ENCODE results near the gene EPHB1.

EPHB1 gene

GRCh38 chr3:135051409-135051973, 256.4 kb downstream of the EPHB1 start:
- Histone ChIP-seq H3K79me2 (ENCODE audit: control insufficient read depth, insufficient read depth, low read length) (no peaks in the 10 kb centered on the region), H2BK5ac (ENCODE audit: low read length) (no peak overlapping the region), H3K56ac (ENCODE audit: low read length) (no peak overlapping the region), H3K18ac (ENCODE audit: low read length) (no peak overlapping the region), H3K9ac (ENCODE audit: low read length) (no peak overlapping the region), H2BK15ac (replicated peaks; ENCODE audit: low read depth) (no peak overlapping the region), H3K23ac (ENCODE audit: low read length) (no peak overlapping the region), H3K36me3 (ENCODE audit: control insufficient read depth, insufficient read depth, low read length) (no peaks in the 10 kb centered on the region), H4K8ac (ENCODE audit: low read depth, low read length) (no peak overlapping the region), H2AK5ac (ENCODE audit: low read length) (no peak overlapping the region), H4K5ac (ENCODE audit: low read length) (no peak overlapping the region), H3K4me2 (ENCODE audit: low read length) (no peak overlapping the region), H3K27me3 (ENCODE audit: insufficient read depth, low read length, poor library complexity) (no peaks in the 10 kb centered on the region), H2BK120ac (ENCODE audit: low read depth, low read length) (no peak overlapping the region), H3K4me3 (ENCODE audit: low read length) (no peak overlapping the region), H3K79me1 (ENCODE audit: low read length) (no peaks in the 10 kb centered on the region), H3K4me1 (ENCODE audit: control insufficient read depth, low read depth, low read length) (no peaks in the 10 kb centered on the region), H3K4ac (ENCODE audit: low read depth, low read length) (no peak overlapping the region), H3K27ac (ENCODE audit: low read depth, low read length) (no peak overlapping the region)
- no peak for DNase-seq
- WGBS (ENCODE audit: extremely low coverage, insufficient coverage, low lambda C conversion rate): no CpG with 5 or more reads among the region's 4 CpGs

- Histone ChIP-seq H4K5ac (ENCODE audit: low read length) (no peak overlapping the region), H3K56ac (ENCODE audit: low read length) (no peak overlapping the region), H3K27me3 (ENCODE audit: insufficient read depth, low read length, poor library complexity) (no peaks in the 10 kb centered on the region), H3K18ac (ENCODE audit: low read length) (no peak overlapping the region), H3K23ac (ENCODE audit: low read length) (no peak overlapping the region), H3K79me1 (ENCODE audit: low read length) (no peaks in the 10 kb centered on the region), H2AK5ac (ENCODE audit: low read length) (no peak overlapping the region), H2BK5ac (ENCODE audit: low read length) (no peak overlapping the region), H3K4me1 (ENCODE audit: control insufficient read depth, low read depth, low read length) (no peaks in the 10 kb centered on the region), H3K9ac (ENCODE audit: low read length) (no peak overlapping the region), H3K36me3 (ENCODE audit: control insufficient read depth, insufficient read depth, low read length) (no peaks in the 10 kb centered on the region), H3K79me2 (ENCODE audit: control insufficient read depth, insufficient read depth, low read length) (no peaks in the 10 kb centered on the region), H3K4me2 (ENCODE audit: low read length) (no peak overlapping the region), H3K4me3 (ENCODE audit: low read length) (no peak overlapping the region), H4K8ac (ENCODE audit: low read depth, low read length) (no peak overlapping the region), H3K4ac (ENCODE audit: low read depth, low read length) (no peak overlapping the region), H2BK120ac (ENCODE audit: low read depth, low read length) (no peak overlapping the region), H2BK15ac (replicated peaks; ENCODE audit: low read depth) (no peak overlapping the region), H3K27ac (ENCODE audit: low read depth, low read length) (no peak overlapping the region)
- DNase-seq: no peak
- WGBS (ENCODE audit: extremely low coverage, insufficient coverage, low lambda C conversion rate): no CpG with 5 or more reads among the region's 5 CpGs
Observed at GRCh38 chr3:135055449-135055848, 260.4 kb downstream of the EPHB1 start.

GRCh38 chr3:135056084-135056730, 261.1 kb downstream of the EPHB1 start:
- H2BK5ac ChIP-seq (ENCODE audit: low read length): no peak overlapping the region
- no peak overlapping the region for H3K23ac ChIP-seq (ENCODE audit: low read length)
- no peaks in the 10 kb centered on the region for H3K4me1 ChIP-seq (ENCODE audit: control insufficient read depth, low read depth, low read length)
- no peaks in the 10 kb centered on the region for H3K79me2 ChIP-seq (ENCODE audit: control insufficient read depth, insufficient read depth, low read length)
- no peak overlapping the region for H3K18ac ChIP-seq (ENCODE audit: low read length)
- H3K27ac ChIP-seq (ENCODE audit: low read depth, low read length): no peak overlapping the region
- H3K36me3 ChIP-seq (ENCODE audit: control insufficient read depth, insufficient read depth, low read length): no peaks in the 10 kb centered on the region
- no peaks in the 10 kb centered on the region for H3K79me1 ChIP-seq (ENCODE audit: low read length)
- H3K4me3 ChIP-seq (ENCODE audit: low read length): no peak overlapping the region
- no peak overlapping the region for H3K4ac ChIP-seq (ENCODE audit: low read depth, low read length)
- no peak overlapping the region for H2AK5ac ChIP-seq (ENCODE audit: low read length)
- H3K9ac ChIP-seq (ENCODE audit: low read length): no peak overlapping the region
- no peak overlapping the region for H2BK15ac ChIP-seq (replicated peaks; ENCODE audit: low read depth)
- no peak overlapping the region for H4K8ac ChIP-seq (ENCODE audit: low read depth, low read length)
- DNase-seq: no peak
- no peaks in the 10 kb centered on the region for H3K27me3 ChIP-seq (ENCODE audit: insufficient read depth, low read length, poor library complexity)
- no peak overlapping the region for H3K4me2 ChIP-seq (ENCODE audit: low read length)
- H3K56ac ChIP-seq (ENCODE audit: low read length): no peak overlapping the region
- H2BK120ac ChIP-seq (ENCODE audit: low read depth, low read length): no peak overlapping the region
- no CpG with 5 or more reads among the region's 7 CpGs for WGBS (ENCODE audit: extremely low coverage, insufficient coverage, low lambda C conversion rate)
- H4K5ac ChIP-seq (ENCODE audit: low read length): no peak overlapping the region

GRCh38 chr3:135056733-135057310, 261.8 kb downstream of the EPHB1 start:
- Histone ChIP-seq H3K4me3 (ENCODE audit: low read length) (no peak overlapping the region), H3K4ac (ENCODE audit: low read depth, low read length) (no peak overlapping the region), H4K5ac (ENCODE audit: low read length) (no peak overlapping the region), H3K79me1 (ENCODE audit: low read length) (no peaks in the 10 kb centered on the region), H3K9ac (ENCODE audit: low read length) (no peak overlapping the region), H3K27ac (ENCODE audit: low read depth, low read length) (no peak overlapping the region), H3K36me3 (ENCODE audit: control insufficient read depth, insufficient read depth, low read length) (no peaks in the 10 kb centered on the region), H3K4me2 (ENCODE audit: low read length) (no peak overlapping the region), H3K27me3 (ENCODE audit: insufficient read depth, low read length, poor library complexity) (no peaks in the 10 kb centered on the region), H3K79me2 (ENCODE audit: control insufficient read depth, insufficient read depth, low read length) (no peaks in the 10 kb centered on the region), H3K56ac (ENCODE audit: low read length) (no peak overlapping the region), H4K8ac (ENCODE audit: low read depth, low read length) (no peak overlapping the region), H2BK5ac (ENCODE audit: low read length) (no peak overlapping the region), H3K4me1 (ENCODE audit: control insufficient read depth, low read depth, low read length) (no peaks in the 10 kb centered on the region), H3K23ac (ENCODE audit: low read length) (no peak overlapping the region), H2AK5ac (ENCODE audit: low read length) (no peak overlapping the region), H2BK15ac (replicated peaks; ENCODE audit: low read depth) (no peak overlapping the region), H3K18ac (ENCODE audit: low read length) (no peak overlapping the region), H2BK120ac (ENCODE audit: low read depth, low read length) (no peak overlapping the region)
- no peak for DNase-seq
- WGBS (ENCODE audit: extremely low coverage, insufficient coverage, low lambda C conversion rate): no CpG with 5 or more reads among the region's 6 CpGs

GRCh38 chr3:135057996-135058395, 262.9 kb downstream of the EPHB1 start:
- Histone ChIP-seq H2BK120ac (ENCODE audit: low read depth, low read length) (no peak overlapping the region), H3K9ac (ENCODE audit: low read length) (no peak overlapping the region), H3K18ac (ENCODE audit: low read length) (no peak overlapping the region), H2BK15ac (replicated peaks; ENCODE audit: low read depth) (no peak overlapping the region), H4K5ac (ENCODE audit: low read length) (no peak overlapping the region), H4K8ac (ENCODE audit: low read depth, low read length) (no peak overlapping the region), H3K56ac (ENCODE audit: low read length) (no peak overlapping the region), H3K23ac (ENCODE audit: low read length) (no peak overlapping the region), H3K36me3 (ENCODE audit: control insufficient read depth, insufficient read depth, low read length) (no peaks in the 10 kb centered on the region), H3K27me3 (ENCODE audit: insufficient read depth, low read length, poor library complexity) (no peaks in the 10 kb centered on the region), H3K79me1 (ENCODE audit: low read length) (no peaks in the 10 kb centered on the region), H2AK5ac (ENCODE audit: low read length) (no peak overlapping the region), H3K4me2 (ENCODE audit: low read length) (no peak overlapping the region), H2BK5ac (ENCODE audit: low read length) (no peak overlapping the region), H3K4ac (ENCODE audit: low read depth, low read length) (no peak overlapping the region), H3K4me3 (ENCODE audit: low read length) (no peak overlapping the region), H3K27ac (ENCODE audit: low read depth, low read length) (no peak overlapping the region), H3K4me1 (ENCODE audit: control insufficient read depth, low read depth, low read length) (no peaks in the 10 kb centered on the region), H3K79me2 (ENCODE audit: control insufficient read depth, insufficient read depth, low read length) (no peaks in the 10 kb centered on the region)
- DNase-seq: no peak
- WGBS (ENCODE audit: extremely low coverage, insufficient coverage, low lambda C conversion rate): no CpG with 5 or more reads among the region's 5 CpGs

All from mesendoderm (in vitro differentiated cells).